KMS-11 (cell line): Measurements from ENCODE around the gene AUTS2.
A peak's percentile ranks its signal among the peaks of the same experiment; 100 is the strongest.

Experiments used
- H2AFZ ChIP-seq: fragments of 200-600 bp; sonication (generic); 2 replicates; pipeline ENCODE4 v1.6.1; 2016; ENCODE audit warnings: antibody characterized with exemption, mixed run types, low read depth
- H3K27ac ChIP-seq: fragments of 200-600 bp; sonication (generic); 2 replicates; pipeline ENCODE4 v1.6.1; 2016; ENCODE audit warnings: mild to moderate bottlenecking, mixed run types
- H3K27me3 ChIP-seq: fragments of 200-600 bp; sonication (generic); 2 replicates; pipeline ENCODE4 v1.6.1; 2017; ENCODE audit warnings: mild to moderate bottlenecking, low read depth, mixed run types, moderate library complexity; ENCODE audit not compliant: insufficient read depth
- H3K36me3 ChIP-seq: fragments of 200-600 bp; sonication (generic); 2 replicates; pipeline ENCODE4 v1.6.1; 2017; ENCODE audit warnings: mild to moderate bottlenecking, mixed run types; ENCODE audit not compliant: insufficient read depth
- H3K4me1 ChIP-seq: fragments of 200-600 bp; sonication (generic); 2 replicates; pipeline ENCODE4 v1.6.1; 2016; ENCODE audit warnings: mild to moderate bottlenecking, low read depth, mixed run types; ENCODE audit not compliant: poor library complexity, severe bottlenecking
- H3K4me2 ChIP-seq: fragments of 200-600 bp; sonication (generic); 2 replicates; pipeline ENCODE4 v1.7.0; 2016; ENCODE audit warnings: mild to moderate bottlenecking, mixed run types
- H3K4me3 ChIP-seq: fragments of 200-600 bp; sonication (generic); IDR thresholded peaks from 2 replicates; pipeline ENCODE4 v1.6.1; 2017; ENCODE audit warnings: low read depth, low read length, mixed read lengths; ENCODE audit not compliant: insufficient read depth
- H3K79me2 ChIP-seq: fragments of 200-600 bp; sonication (generic); 2 replicates; pipeline ENCODE4 v1.6.1; 2016; ENCODE audit warnings: low read depth, mixed run types; ENCODE audit not compliant: insufficient read depth
- H3K9ac ChIP-seq: fragments of 200-600 bp; sonication (generic); 2 replicates; pipeline ENCODE4 v1.6.1; 2016; ENCODE audit warnings: mild to moderate bottlenecking, mixed run types
- H4K20me1 ChIP-seq: fragments of 200-600 bp; sonication (generic); 2 replicates; pipeline ENCODE4 v1.6.1; 2016; ENCODE audit warnings: mild to moderate bottlenecking, mixed run types; ENCODE audit not compliant: insufficient read depth
- TF ChIP-seq, protein P1 (sequence below): fragments of 200-600 bp; sonication (generic); conservative IDR thresholded peaks from 2 replicates; pipeline ENCODE4 v1.6.1; 2017; ENCODE audit warnings: low read depth, mild to moderate bottlenecking, antibody characterized with exemption, low read length, moderate library complexity, mixed read lengths

The AUTS2 gene

DNA sequence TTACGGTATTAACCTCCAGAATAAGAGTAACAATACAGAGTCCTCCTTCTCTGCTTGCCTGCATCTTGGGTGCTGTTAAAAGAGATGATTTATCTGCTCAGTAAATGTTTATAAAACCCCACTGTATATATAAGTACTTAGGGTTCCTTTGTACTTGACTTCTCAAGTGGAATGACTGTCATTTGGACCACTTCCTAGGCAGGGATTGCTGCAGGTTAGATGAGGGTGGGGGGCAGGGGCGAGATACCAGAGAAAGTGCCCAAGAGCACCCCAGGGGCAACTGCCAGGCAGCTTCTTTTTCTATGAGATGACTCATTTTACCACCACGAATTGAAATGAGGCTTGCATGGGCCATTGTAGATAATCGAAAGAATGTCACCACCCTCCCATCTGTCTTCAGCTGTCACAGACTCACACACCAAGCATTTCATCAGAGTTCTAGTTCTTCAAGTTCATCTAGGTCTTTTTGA is 1111.8 kb downstream of the AUTS2 start:
- Histone ChIP-seq H3K4me2 (peak overlapping the region; percentile 30; the same call in 1 of the 2 replicates), H3K27ac (peak overlapping the region; percentile 24; the same call in 1 of the 2 replicates), H2AFZ (no peak overlapping the region), H3K36me3 (peaks cover 6% of the 10 kb centered on the region; the same call in 1 of the 2 replicates), H4K20me1 (peaks cover 96% of the 10 kb centered on the region), H3K4me1 (peaks cover 63% of the 10 kb centered on the region), H3K9ac (no peak overlapping the region), H3K4me3 (no peak overlapping the region), H3K79me2 (peaks cover 100% of the 10 kb centered on the region), H3K27me3 (no peaks in the 10 kb centered on the region)
- TF ChIP-seq, protein P1, sequence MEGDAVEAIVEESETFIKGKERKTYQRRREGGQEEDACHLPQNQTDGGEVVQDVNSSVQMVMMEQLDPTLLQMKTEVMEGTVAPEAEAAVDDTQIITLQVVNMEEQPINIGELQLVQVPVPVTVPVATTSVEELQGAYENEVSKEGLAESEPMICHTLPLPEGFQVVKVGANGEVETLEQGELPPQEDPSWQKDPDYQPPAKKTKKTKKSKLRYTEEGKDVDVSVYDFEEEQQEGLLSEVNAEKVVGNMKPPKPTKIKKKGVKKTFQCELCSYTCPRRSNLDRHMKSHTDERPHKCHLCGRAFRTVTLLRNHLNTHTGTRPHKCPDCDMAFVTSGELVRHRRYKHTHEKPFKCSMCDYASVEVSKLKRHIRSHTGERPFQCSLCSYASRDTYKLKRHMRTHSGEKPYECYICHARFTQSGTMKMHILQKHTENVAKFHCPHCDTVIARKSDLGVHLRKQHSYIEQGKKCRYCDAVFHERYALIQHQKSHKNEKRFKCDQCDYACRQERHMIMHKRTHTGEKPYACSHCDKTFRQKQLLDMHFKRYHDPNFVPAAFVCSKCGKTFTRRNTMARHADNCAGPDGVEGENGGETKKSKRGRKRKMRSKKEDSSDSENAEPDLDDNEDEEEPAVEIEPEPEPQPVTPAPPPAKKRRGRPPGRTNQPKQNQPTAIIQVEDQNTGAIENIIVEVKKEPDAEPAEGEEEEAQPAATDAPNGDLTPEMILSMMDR: no peak

GRCh38 chr7:70710651-70711050 is 1112.4 kb downstream of the AUTS2 start:
- no peak overlapping the region for H3K9ac ChIP-seq
- TF ChIP-seq, protein P1: no peak
- H3K27ac ChIP-seq: peak overlapping the region; percentile 24; the same call in 1 of the 2 replicates
- H4K20me1 ChIP-seq: peaks cover 96% of the 10 kb centered on the region
- no peaks in the 10 kb centered on the region for H3K27me3 ChIP-seq
- no peak overlapping the region for H3K4me3 ChIP-seq
- H3K4me1 ChIP-seq: peaks cover 60% of the 10 kb centered on the region
- peaks cover 100% of the 10 kb centered on the region for H3K79me2 ChIP-seq
- no peak overlapping the region for H3K4me2 ChIP-seq
- 0 out of 2 replicates have a peak, but pooled peaks cover 3% of the 10 kb centered on the region for H3K36me3 ChIP-seq
- H2AFZ ChIP-seq: no peak overlapping the region

- Histone ChIP-seq H3K9ac (no peak overlapping the region), H2AFZ (no peak overlapping the region), H3K4me1 (peaks cover 55% of the 10 kb centered on the region), H3K79me2 (peaks cover 100% of the 10 kb centered on the region), H4K20me1 (peaks cover 96% of the 10 kb centered on the region), H3K27me3 (no peaks in the 10 kb centered on the region), H3K4me2 (no peak overlapping the region), H3K4me3 (no peak overlapping the region), H3K36me3 (0 out of 2 replicates have a peak, but pooled peaks cover 3% of the 10 kb centered on the region), H3K27ac (no peak overlapping the region)
- TF ChIP-seq, protein P1: no peak
Observed at GRCh38 chr7:70711452-70711851, 1113.2 kb downstream of the AUTS2 start.

DNA sequence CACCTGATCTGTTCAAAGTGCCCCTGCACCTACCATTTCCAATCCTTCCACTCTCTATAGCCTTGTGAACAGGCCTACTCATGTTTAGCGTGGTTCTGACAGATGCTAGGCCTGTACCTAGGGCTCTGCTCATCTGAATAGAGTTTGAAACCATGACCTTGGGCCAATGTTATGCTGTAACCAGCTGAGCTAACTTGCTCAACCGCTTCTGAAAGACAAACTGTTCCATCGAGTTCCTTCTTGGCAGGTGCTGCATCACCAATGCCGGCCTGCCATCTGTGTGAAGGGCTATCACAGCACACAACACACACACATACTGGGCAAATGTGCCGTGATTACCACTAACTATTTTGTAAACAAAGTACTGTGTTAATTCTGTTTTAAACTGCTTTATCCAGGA is 1114.7 kb downstream of the AUTS2 start:
- peaks cover 100% of the 10 kb centered on the region for H3K79me2 ChIP-seq
- no peaks in the 10 kb centered on the region for H3K27me3 ChIP-seq
- no peak overlapping the region for H3K4me2 ChIP-seq
- H3K4me1 ChIP-seq: peaks cover 55% of the 10 kb centered on the region
- no peak overlapping the region for H3K4me3 ChIP-seq
- peaks cover 96% of the 10 kb centered on the region for H4K20me1 ChIP-seq
- TF ChIP-seq, protein P1: no peak
- 0 out of 2 replicates have a peak, but pooled peaks cover 3% of the 10 kb centered on the region for H3K36me3 ChIP-seq
- H3K27ac ChIP-seq: no peak overlapping the region
- no peak overlapping the region for H3K9ac ChIP-seq
- no peak overlapping the region for H2AFZ ChIP-seq
